HepG2 (cell line): ENCODE measurements around the gene NAALAD2. TPM values are rescaled to one million over a fixed set of nuclear protein-coding genes. Genes with fewer than 3 reads are reported as not detected.

ENCODE experiments used
- ATAC-seq: fragments of 200-7000 bp; cut with Tn5 transposase; 3 replicates; pipeline ENCODE4 v1.9.1; 2020; ENCODE audit warnings: mild to moderate bottlenecking, moderate library complexity
- BruUV-seq: library from RNA; stranded (reverse); fragments of 400-500 nt; replicated peaks from 2 replicates; lab custom pipeline; 2021; lab: Mats Ljungman, UMichigan
- CTCF ChIA-PET: fragments of 300-600 bp; formaldehyde crosslinking; extraction: SDS; loops from one replicate; lab custom pipeline; 2021; ENCODE audit warnings: low total read pairs, inconsistent platforms, low intra/inter-chr PET ratio; lab: Yijun Ruan, JAX
- POLR2A ChIA-PET: fragments of 350-600 bp; sonication (Branson Sonifier 250); formaldehyde crosslinking; loops from one replicate; lab custom pipeline; 2020; ENCODE audit warnings: antibody characterized with exemption, inconsistent platforms; lab: Yijun Ruan, JAX
- DNase-seq: peaks from one replicate; pipeline ENCODE4 v3.0.0-alpha.2; 2015; ENCODE audit warnings: low spot score
- FAIRE-seq: peaks from 3 replicates; lab custom pipeline; 2011; peaks lifted over from hg19 to GRCh38; lab: Jason Lieb, UNC
- H2AFZ ChIP-seq: one replicate; pipeline ENCODE4 v1.6.1; 2011; ENCODE audit warnings: low read length, inconsistent platforms
- H3K27ac ChIP-seq: fragments of 300-600 bp; 3 replicates; pipeline ENCODE4 v1.8.0; 2011; ENCODE audit warnings: mixed run types, mild to moderate bottlenecking, mixed read lengths, low read length, inconsistent platforms; ENCODE audit not compliant: insufficient read depth; ENCODE audit errors: extremely low read length
- H3K27me3 ChIP-seq, 2 experiments: fragments of 200-600 bp in 1 of 2; 2 replicates in 1 of 2; 3 replicates in 1 of 2; pipeline versions ENCODE4 v1.6.0 to v1.8.0; 2011; ENCODE audit warnings: low read length in 2 of 2, mild to moderate bottlenecking in 2 of 2, moderate library complexity in 2 of 2, inconsistent platforms in 1 of 2; ENCODE audit not compliant: insufficient read depth in 2 of 2, control insufficient read depth in 1 of 2
- H3K36me3 ChIP-seq, 2 experiments: fragments of 200-600 bp in 1 of 2; replicated peaks in 1 of 2; 2 replicates in 1 of 2; 3 replicates in 1 of 2; pipeline versions ENCODE4 v1.5.1 to v1.8.0; 2011; ENCODE audit warnings: low read length in 2 of 2, inconsistent platforms in 1 of 2; ENCODE audit not compliant: insufficient read depth in 2 of 2, control insufficient read depth in 1 of 2
- H3K4me1 ChIP-seq: 2 replicates; pipeline ENCODE4 v1.5.1; 2012; ENCODE audit warnings: low read length, inconsistent platforms; ENCODE audit not compliant: insufficient read depth
- H3K4me2 ChIP-seq: 2 replicates; pipeline ENCODE4 v1.6.0; 2011; ENCODE audit warnings: low read depth, low read length, inconsistent platforms
- H3K4me3 ChIP-seq, 3 experiments: fragments of 200-600 bp in 1 of 3; sonication (generic), shearing (Covaris generic) in 1 of 3; replicated peaks in 1 of 3; 2 replicates each; pipeline ENCODE4 v1.5.1; 2011 to 2016; ENCODE audit warnings: low read length in 3 of 3, inconsistent platforms in 2 of 3, low read depth in 2 of 3, mild to moderate bottlenecking in 2 of 3, control low read depth in 1 of 3, mixed read lengths in 1 of 3; ENCODE audit not compliant: insufficient read depth in 1 of 3
- H3K79me2 ChIP-seq: one replicate; pipeline ENCODE4 v1.6.1; 2011; ENCODE audit warnings: low read length, inconsistent platforms; ENCODE audit not compliant: insufficient read depth
- H3K9ac ChIP-seq: 2 replicates; pipeline ENCODE4 v1.6.0; 2011; ENCODE audit warnings: mild to moderate bottlenecking, low read depth, low read length, inconsistent platforms; ENCODE audit not compliant: insufficient read depth
- H3K9me3 ChIP-seq: 2 replicates; pipeline ENCODE4 v1.5.1; 2012; ENCODE audit warnings: mild to moderate bottlenecking, low read length
- H4K20me1 ChIP-seq: 2 replicates; pipeline ENCODE4 v1.6.0; 2011; ENCODE audit warnings: inconsistent platforms, mild to moderate bottlenecking, low read length, moderate library complexity; ENCODE audit not compliant: insufficient read depth
- BCL3 ChIP-seq: sonication (generic); formaldehyde crosslinking; IDR thresholded peaks from 2 replicates; pipeline ENCODE4 v1.5.1; 2020; ENCODE audit warnings: mild to moderate bottlenecking, missing genetic modification reagents, moderate library complexity
- DNMT3B ChIP-seq: conservative IDR thresholded peaks from 2 replicates; pipeline ENCODE4 v1.6.1; 2016; ENCODE audit warnings: missing biosample characterization, control low read depth
- GTF2F1 ChIP-seq: fragments of 150-350 bp; IDR thresholded peaks from 2 replicates; pipeline ENCODE4 v1.6.1; 2014; ENCODE audit warnings: low read length
- MEF2D ChIP-seq: sonication (generic); formaldehyde crosslinking; IDR thresholded peaks from 2 replicates; pipeline ENCODE4 v1.5.1; 2020; ENCODE audit warnings: mild to moderate bottlenecking, missing genetic modification reagents
- MIXL1 ChIP-seq: IDR thresholded peaks from 2 replicates; pipeline ENCODE4 v1.6.1; 2016
- ZNF138 ChIP-seq: sonication (generic); formaldehyde crosslinking; IDR thresholded peaks from 2 replicates; pipeline ENCODE4 v1.5.0; 2020; ENCODE audit warnings: mild to moderate bottlenecking, low read depth, missing genetic modification reagents
- ZNF317 ChIP-seq: sonication (generic); formaldehyde crosslinking; IDR thresholded peaks from 2 replicates; pipeline ENCODE4 v1.5.0; 2020; ENCODE audit warnings: mild to moderate bottlenecking, missing genetic modification reagents
- ZNF775 ChIP-seq: sonication (generic); formaldehyde crosslinking; IDR thresholded peaks from 2 replicates; pipeline ENCODE4 v1.4.0; 2020; ENCODE audit warnings: missing genetic modification reagents, mild to moderate bottlenecking, moderate library complexity, borderline replicate concordance
- ZNF878 ChIP-seq: sonication (generic); formaldehyde crosslinking; IDR thresholded peaks from 2 replicates; pipeline ENCODE4 v1.8.1; 2023; ENCODE audit warnings: mild to moderate bottlenecking, missing genetic modification reagents, moderate library complexity
- WGBS: methylation state at CpG from one replicate; pipeline ENCODE4 v1.1.6; 2017; ENCODE audit warnings: low lambda C conversion rate; 5-methylcytosine and 5-hydroxymethylcytosine counted together
- in situ Hi-C: cut with HindIII; loops from 2 replicates; pipeline ENCODE4 v1.10.0; 2017; ENCODE audit warnings: low pct_unique_long_range_greater_than_20kb; ENCODE audit not compliant: extremely low pct_ligation_motif_present
- intact Hi-C: fragments of 100-400 bp; cut with micrococcal nuclease; formaldehyde crosslinking; loops from one replicate; pipeline ENCODE4 v1.10.0; 2022; ENCODE audit not compliant: unreplicated experiment
- polyA plus RNA-seq, 8 experiments: library from polyadenylated mRNA; depleted of rRNA in 3 of 8; stranded (reverse) in 7 of 8; unstranded in 1 of 8; fragments of >200 nt; fragmentation: Illumina TruSeq in 4 of 8; extraction: Trizol in 4 of 8; gene quantifications; 2 replicates each; pipeline versions ENCODE4 v1.2.1 to v1.2.3, GENCODE V29; 2011 to 2016; ENCODE audit warnings: low read depth in 4 of 8, missing spikeins in 1 of 8, mixed read lengths in 1 of 8; ENCODE audit not compliant: insufficient read depth in 1 of 8
- total RNA-seq, 5 experiments: library from RNA; depleted of rRNA; stranded (reverse); fragments of >200 nt; fragmentation: Illumina TruSeq; extraction: Trizol; gene quantifications; 2 replicates each; pipeline ENCODE4 v1.2.3, GENCODE V29; 2016; ENCODE audit warnings: low read depth in 1 of 5
- TF ChIP-seq, protein P1 (sequence below): sonication (generic); formaldehyde crosslinking; IDR thresholded peaks from 2 replicates; pipeline ENCODE4 v1.8.1; 2023; ENCODE audit warnings: mild to moderate bottlenecking, missing genetic modification reagents
- TF ChIP-seq, protein P2 (sequence below): sonication (generic); formaldehyde crosslinking; conservative IDR thresholded peaks from 2 replicates; pipeline ENCODE4 v1.4.0; 2020; ENCODE audit warnings: missing genetic modification reagents

NAALAD2 gene
- total and polyA plus RNA-seq, 2 of the 13 experiments (the other 11 are each of a cell fraction or from before 2014, with no cell fraction given): 8.0 to 8.9 TPM

GRCh38 chr11:90221803-90222458 is 87.5 kb downstream of the NAALAD2 start:
- Histone ChIP-seq H3K9ac (peak overlapping the region; percentile 85), H3K27me3 (no peaks in the 10 kb centered on the region; a peak in 1 of 5 replicates)
- CTCF ChIA-PET: no interaction called here
- ATAC-seq: peak; percentile 67; the same call in 2 of the 3 replicates
- intact Hi-C loops: no loop called here
- TF ChIP-seq ZNF317 (CRISPR knock-in tag) (no peak), MEF2D (CRISPR knock-in tag) (no peak), ZNF878 (CRISPR knock-in tag) (no peak), ZNF138 (CRISPR knock-in tag) (0 out of 2 replicates have a peak, but pooled peaks have one; percentile 10), MIXL1 (CRISPR knock-in tag) (no peak)
- TF ChIP-seq, all 625 proteins: peak for 1
- peaks cover 32% of the 10 kb centered on the region for H3K4me1 ChIP-seq
- H3K4me3 ChIP-seq: peak overlapping the region; percentile 80 to 83 (median 82)
- POLR2A ChIA-PET: no interaction called here
- in situ Hi-C loops: no loop called here
- H3K36me3 ChIP-seq: peaks cover 0 to 7% of the 10 kb centered on the region in 2 experiments; a peak in 2 of 5 replicates
- WGBS: 3% methylated on average over 16 of the region's 16 CpGs
- H2AFZ ChIP-seq: no peak overlapping the region
- H3K4me2 ChIP-seq: peak overlapping the region; percentile 90
- no peak for DNase-seq
- no peaks in the 10 kb centered on the region for H3K9me3 ChIP-seq
- peak overlapping the region; percentile 76 for H3K27ac ChIP-seq
- FAIRE-seq: no peak
- no TSS peak for BruUV-seq
- peaks cover 59% of the 10 kb centered on the region for H3K79me2 ChIP-seq
- H4K20me1 ChIP-seq: peaks cover 25% of the 10 kb centered on the region

- no peak for FAIRE-seq
- TSS peak; percentile 64 for BruUV-seq
- Histone ChIP-seq H3K9ac (peak within 1 kb of the TSS; percentile 85), H3K79me2 (peaks cover 53% of the 10 kb centered on the region), H4K20me1 (peaks cover 25% of the 10 kb centered on the region), H3K4me3 (peak within 1 kb of the TSS; percentile 80 to 83 (median 82)), H3K27ac (peak within 1 kb of the TSS; percentile 76), H3K9me3 (no peaks in the 10 kb centered on the region), H2AFZ (peak within 1 kb of the TSS; percentile 37), H3K4me2 (peak within 1 kb of the TSS; percentile 90), H3K27me3 (no peaks in the 10 kb centered on the region; a peak in 1 of 5 replicates), H3K36me3 (no peaks in the 10 kb centered on the region), H3K4me1 (peaks cover 32% of the 10 kb centered on the region)
- WGBS: 0% methylated on average over 13 of the region's 71 CpGs
- ATAC-seq: peak; percentile 95
- in situ Hi-C loops: no loop called here
- intact Hi-C loops: no loop called here
- peak; percentile 80 for DNase-seq
- ChIA-PET CTCF (no interaction called here), POLR2A (interaction anchor here (1.0 to 1.6 kb wide), 2 partner anchors 18 to 88 kb away, joined by 3 to 8 read pairs; no protein-coding TSS in a partner anchor)
- TF ChIP-seq ZNF775 (CRISPR knock-in tag) (no peak), DNMT3B (CRISPR knock-in tag) (peak; percentile 76; the same call in 1 of the 2 replicates), GTF2F1 (no peak), BCL3 (no peak)
- TF ChIP-seq, protein P1, sequence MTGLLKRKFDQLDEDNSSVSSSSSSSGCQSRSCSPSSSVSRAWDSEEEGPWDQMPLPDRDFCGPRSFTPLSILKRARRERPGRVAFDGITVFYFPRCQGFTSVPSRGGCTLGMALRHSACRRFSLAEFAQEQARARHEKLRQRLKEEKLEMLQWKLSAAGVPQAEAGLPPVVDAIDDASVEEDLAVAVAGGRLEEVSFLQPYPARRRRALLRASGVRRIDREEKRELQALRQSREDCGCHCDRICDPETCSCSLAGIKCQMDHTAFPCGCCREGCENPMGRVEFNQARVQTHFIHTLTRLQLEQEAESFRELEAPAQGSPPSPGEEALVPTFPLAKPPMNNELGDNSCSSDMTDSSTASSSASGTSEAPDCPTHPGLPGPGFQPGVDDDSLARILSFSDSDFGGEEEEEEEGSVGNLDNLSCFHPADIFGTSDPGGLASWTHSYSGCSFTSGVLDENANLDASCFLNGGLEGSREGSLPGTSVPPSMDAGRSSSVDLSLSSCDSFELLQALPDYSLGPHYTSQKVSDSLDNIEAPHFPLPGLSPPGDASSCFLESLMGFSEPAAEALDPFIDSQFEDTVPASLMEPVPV: peak; percentile 73; the same call in 1 of the 2 replicates
- TF ChIP-seq, protein P2, sequence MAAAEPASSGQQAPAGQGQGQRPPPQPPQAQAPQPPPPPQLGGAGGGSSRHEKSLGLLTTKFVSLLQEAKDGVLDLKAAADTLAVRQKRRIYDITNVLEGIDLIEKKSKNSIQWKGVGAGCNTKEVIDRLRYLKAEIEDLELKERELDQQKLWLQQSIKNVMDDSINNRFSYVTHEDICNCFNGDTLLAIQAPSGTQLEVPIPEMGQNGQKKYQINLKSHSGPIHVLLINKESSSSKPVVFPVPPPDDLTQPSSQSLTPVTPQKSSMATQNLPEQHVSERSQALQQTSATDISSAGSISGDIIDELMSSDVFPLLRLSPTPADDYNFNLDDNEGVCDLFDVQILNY (CRISPR knock-in tag): no peak
These were observed 88.2 kb downstream of the NAALAD2 start, which contains the start of gene CHORDC1 for GRCh38 chr11:90222459-90223247. CHORDC1 (minus strand) TSS chr11:90223049; CDS start chr11:90222954, 95 bp downstream.
